Measurements from ENCODE around the gene PBRM1.

DNA sequence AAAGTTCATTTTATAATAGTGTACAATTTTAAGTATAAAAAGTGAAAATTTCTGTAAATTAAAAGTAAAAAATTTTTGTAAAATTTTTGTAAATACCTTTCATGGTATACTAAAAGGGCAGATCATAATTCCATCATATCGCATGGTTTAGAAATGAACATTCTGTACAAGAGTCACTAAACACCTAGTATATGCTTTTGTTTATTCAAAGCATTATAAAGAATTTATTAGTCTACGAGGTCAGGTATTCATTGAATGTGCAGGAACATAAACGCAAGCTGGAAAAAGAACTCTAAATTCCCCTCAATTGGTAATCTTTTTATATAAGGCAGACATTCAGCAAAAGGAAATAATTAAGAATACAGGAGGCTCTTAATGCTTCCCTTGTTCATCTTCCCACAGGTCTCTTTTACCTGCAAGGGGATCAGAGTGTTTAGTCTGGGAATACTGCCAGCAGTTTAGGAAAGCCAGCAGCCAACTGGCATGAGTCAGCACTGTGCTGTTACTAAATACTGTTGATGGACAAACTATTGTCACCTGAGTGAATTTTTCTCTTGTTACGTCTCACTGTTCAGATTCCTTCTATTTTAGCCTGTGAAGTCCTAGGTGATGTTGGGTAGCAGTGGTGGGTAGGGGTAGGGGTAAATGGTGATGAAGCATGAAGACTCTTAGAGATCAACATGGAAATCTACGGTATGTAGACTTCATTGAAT is 79.2 kb downstream of the PBRM1 start:
- TF ChIP-seq EZH2 (optimal IDR thresholded peaks at IDR 0.05; ENCODE audit: low read depth, low read length) (no peak), EZH2phosphoT487 (IDR thresholded peaks at IDR 0.05; ENCODE audit: low read length) (no peak)
- TF ChIP-seq, protein P1, sequence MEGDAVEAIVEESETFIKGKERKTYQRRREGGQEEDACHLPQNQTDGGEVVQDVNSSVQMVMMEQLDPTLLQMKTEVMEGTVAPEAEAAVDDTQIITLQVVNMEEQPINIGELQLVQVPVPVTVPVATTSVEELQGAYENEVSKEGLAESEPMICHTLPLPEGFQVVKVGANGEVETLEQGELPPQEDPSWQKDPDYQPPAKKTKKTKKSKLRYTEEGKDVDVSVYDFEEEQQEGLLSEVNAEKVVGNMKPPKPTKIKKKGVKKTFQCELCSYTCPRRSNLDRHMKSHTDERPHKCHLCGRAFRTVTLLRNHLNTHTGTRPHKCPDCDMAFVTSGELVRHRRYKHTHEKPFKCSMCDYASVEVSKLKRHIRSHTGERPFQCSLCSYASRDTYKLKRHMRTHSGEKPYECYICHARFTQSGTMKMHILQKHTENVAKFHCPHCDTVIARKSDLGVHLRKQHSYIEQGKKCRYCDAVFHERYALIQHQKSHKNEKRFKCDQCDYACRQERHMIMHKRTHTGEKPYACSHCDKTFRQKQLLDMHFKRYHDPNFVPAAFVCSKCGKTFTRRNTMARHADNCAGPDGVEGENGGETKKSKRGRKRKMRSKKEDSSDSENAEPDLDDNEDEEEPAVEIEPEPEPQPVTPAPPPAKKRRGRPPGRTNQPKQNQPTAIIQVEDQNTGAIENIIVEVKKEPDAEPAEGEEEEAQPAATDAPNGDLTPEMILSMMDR (IDR thresholded peaks at IDR 0.05; ENCODE audit: low read length): no peak
